ENCODE data around the gene DNAJC11.

The DNAJC11 gene

GRCh38 chr1:6596886-6597776 is 104.5 kb downstream of the DNAJC11 start:
- peaks cover 74% of the 10 kb centered on the region for H3K36me3 ChIP-seq (ENCODE audit: control insufficient read depth, insufficient read depth, low read length)

GRCh38 chr1:6596351-6596750 is 105.3 kb downstream of the DNAJC11 start:
- Histone ChIP-seq H3K9ac (ENCODE audit: low read depth, low read length) (no peak overlapping the region), H3K27ac (ENCODE audit: low read depth, low read length) (no peak overlapping the region), H3K9me3 (ENCODE audit: control insufficient read depth, insufficient read depth, low read length) (no peaks in the 10 kb centered on the region), H3K36me3 (ENCODE audit: control insufficient read depth, insufficient read depth, low read length) (peaks cover 79% of the 10 kb centered on the region), H3K27me3 (ENCODE audit: control insufficient read depth, insufficient read depth, low read length) (no peaks in the 10 kb centered on the region), H3K4me3 (ENCODE audit: low read depth, low read length) (no peak overlapping the region), H3K4me1 (ENCODE audit: control insufficient read depth, insufficient read depth, low read length) (peaks cover 4% of the 10 kb centered on the region)

More at GRCh38 chr1:6596886-6597776, 104.5 kb downstream of the DNAJC11 start:
- Histone ChIP-seq H3K27me3 (ENCODE audit: control insufficient read depth, insufficient read depth, low read length) (no peaks in the 10 kb centered on the region), H3K9me3 (ENCODE audit: control insufficient read depth, insufficient read depth, low read length) (no peaks in the 10 kb centered on the region), H3K4me1 (ENCODE audit: control insufficient read depth, insufficient read depth, low read length) (peaks cover 4% of the 10 kb centered on the region), H3K4me3 (ENCODE audit: low read depth, low read length) (no peak overlapping the region), H3K27ac (ENCODE audit: low read depth, low read length) (no peak overlapping the region), H3K9ac (ENCODE audit: low read depth, low read length) (no peak overlapping the region)

GRCh38 chr1:6594977-6595740 is 106.5 kb downstream of the DNAJC11 start:
- Histone ChIP-seq H3K9me3 (ENCODE audit: control insufficient read depth, insufficient read depth, low read length) (no peaks in the 10 kb centered on the region), H3K27ac (ENCODE audit: low read depth, low read length) (no peak overlapping the region), H3K27me3 (ENCODE audit: control insufficient read depth, insufficient read depth, low read length) (no peaks in the 10 kb centered on the region), H3K4me3 (ENCODE audit: low read depth, low read length) (no peak overlapping the region), H3K9ac (ENCODE audit: low read depth, low read length) (no peak overlapping the region), H3K36me3 (ENCODE audit: control insufficient read depth, insufficient read depth, low read length) (peaks cover 91% of the 10 kb centered on the region), H3K4me1 (ENCODE audit: control insufficient read depth, insufficient read depth, low read length) (0 out of 2 replicates have a peak, but pooled peaks cover under 1% of the 10 kb centered on the region)

GRCh38 chr1:6593810-6594209 is 107.8 kb downstream of the DNAJC11 start:
- H3K4me3 ChIP-seq (ENCODE audit: low read depth, low read length), result no peak overlapping the region
- H3K36me3 ChIP-seq (ENCODE audit: control insufficient read depth, insufficient read depth, low read length), result peaks cover 96% of the 10 kb centered on the region
- no peaks in the 10 kb centered on the region for H3K4me1 ChIP-seq (ENCODE audit: control insufficient read depth, insufficient read depth, low read length)
- H3K27ac ChIP-seq (ENCODE audit: low read depth, low read length), result no peak overlapping the region
- H3K9me3 ChIP-seq (ENCODE audit: control insufficient read depth, insufficient read depth, low read length), result no peaks in the 10 kb centered on the region
- no peaks in the 10 kb centered on the region for H3K27me3 ChIP-seq (ENCODE audit: control insufficient read depth, insufficient read depth, low read length)
- H3K9ac ChIP-seq (ENCODE audit: low read depth, low read length), result no peak overlapping the region

- Histone ChIP-seq H3K4me1 (ENCODE audit: control insufficient read depth, insufficient read depth, low read length) (no peaks in the 10 kb centered on the region), H3K4me3 (ENCODE audit: low read depth, low read length) (no peak overlapping the region), H3K27me3 (ENCODE audit: control insufficient read depth, insufficient read depth, low read length) (no peaks in the 10 kb centered on the region), H3K27ac (ENCODE audit: low read depth, low read length) (no peak overlapping the region), H3K36me3 (ENCODE audit: control insufficient read depth, insufficient read depth, low read length) (peaks cover 97% of the 10 kb centered on the region), H3K9me3 (ENCODE audit: control insufficient read depth, insufficient read depth, low read length) (no peaks in the 10 kb centered on the region), H3K9ac (ENCODE audit: low read depth, low read length) (no peak overlapping the region)
Measured at GRCh38 chr1:6592865-6593593, 108.6 kb downstream of the DNAJC11 start.

GRCh38 chr1:6592441-6592840 is 109.2 kb downstream of the DNAJC11 start:
- Histone ChIP-seq H3K27ac (ENCODE audit: low read depth, low read length) (no peak overlapping the region), H3K4me3 (ENCODE audit: low read depth, low read length) (no peak overlapping the region), H3K4me1 (ENCODE audit: control insufficient read depth, insufficient read depth, low read length) (no peaks in the 10 kb centered on the region), H3K9ac (ENCODE audit: low read depth, low read length) (no peak overlapping the region), H3K36me3 (ENCODE audit: control insufficient read depth, insufficient read depth, low read length) (peaks cover 97% of the 10 kb centered on the region), H3K27me3 (ENCODE audit: control insufficient read depth, insufficient read depth, low read length) (no peaks in the 10 kb centered on the region), H3K9me3 (ENCODE audit: control insufficient read depth, insufficient read depth, low read length) (no peaks in the 10 kb centered on the region)

- no peaks in the 10 kb centered on the region for H3K9me3 ChIP-seq (ENCODE audit: control insufficient read depth, insufficient read depth, low read length)
- H3K4me1 ChIP-seq (ENCODE audit: control insufficient read depth, insufficient read depth, low read length), result no peaks in the 10 kb centered on the region
- H3K4me3 ChIP-seq (ENCODE audit: low read depth, low read length), result no peak overlapping the region
- no peak overlapping the region for H3K27ac ChIP-seq (ENCODE audit: low read depth, low read length)
- no peak overlapping the region for H3K9ac ChIP-seq (ENCODE audit: low read depth, low read length)
- H3K36me3 ChIP-seq (ENCODE audit: control insufficient read depth, insufficient read depth, low read length), result peaks cover 97% of the 10 kb centered on the region
- no peaks in the 10 kb centered on the region for H3K27me3 ChIP-seq (ENCODE audit: control insufficient read depth, insufficient read depth, low read length)
Measured at GRCh38 chr1:6591644-6592043, 110.0 kb downstream of the DNAJC11 start.

- no peak overlapping the region for H3K4me3 ChIP-seq (ENCODE audit: low read depth, low read length)
- no peak overlapping the region for H3K27ac ChIP-seq (ENCODE audit: low read depth, low read length)
- no peaks in the 10 kb centered on the region for H3K9me3 ChIP-seq (ENCODE audit: control insufficient read depth, insufficient read depth, low read length)
- H3K36me3 ChIP-seq (ENCODE audit: control insufficient read depth, insufficient read depth, low read length), result peaks cover 93% of the 10 kb centered on the region
- no peaks in the 10 kb centered on the region for H3K27me3 ChIP-seq (ENCODE audit: control insufficient read depth, insufficient read depth, low read length)
- H3K9ac ChIP-seq (ENCODE audit: low read depth, low read length), result no peak overlapping the region
- H3K4me1 ChIP-seq (ENCODE audit: control insufficient read depth, insufficient read depth, low read length), result no peaks in the 10 kb centered on the region
Measured at GRCh38 chr1:6591222-6591621, 110.4 kb downstream of the DNAJC11 start.

GRCh38 chr1:6590046-6590445 is 111.6 kb downstream of the DNAJC11 start:
- Histone ChIP-seq H3K4me1 (ENCODE audit: control insufficient read depth, insufficient read depth, low read length) (no peaks in the 10 kb centered on the region), H3K4me3 (ENCODE audit: low read depth, low read length) (no peak overlapping the region), H3K27me3 (ENCODE audit: control insufficient read depth, insufficient read depth, low read length) (no peaks in the 10 kb centered on the region), H3K36me3 (ENCODE audit: control insufficient read depth, insufficient read depth, low read length) (peaks cover 81% of the 10 kb centered on the region), H3K9me3 (ENCODE audit: control insufficient read depth, insufficient read depth, low read length) (no peaks in the 10 kb centered on the region), H3K9ac (ENCODE audit: low read depth, low read length) (no peak overlapping the region), H3K27ac (ENCODE audit: low read depth, low read length) (no peak overlapping the region)

- Histone ChIP-seq H3K9ac (ENCODE audit: low read depth, low read length) (no peak overlapping the region), H3K4me3 (ENCODE audit: low read depth, low read length) (no peak overlapping the region), H3K4me1 (ENCODE audit: control insufficient read depth, insufficient read depth, low read length) (no peaks in the 10 kb centered on the region), H3K9me3 (ENCODE audit: control insufficient read depth, insufficient read depth, low read length) (no peaks in the 10 kb centered on the region), H3K27me3 (ENCODE audit: control insufficient read depth, insufficient read depth, low read length) (no peaks in the 10 kb centered on the region), H3K27ac (ENCODE audit: low read depth, low read length) (no peak overlapping the region), H3K36me3 (ENCODE audit: control insufficient read depth, insufficient read depth, low read length) (peaks cover 70% of the 10 kb centered on the region)
Measured at GRCh38 chr1:6588893-6589520, 112.6 kb downstream of the DNAJC11 start.
